Endothelial cell of umbilical vein (primary cell): ENCODE results near the gene NMT1. TPM values are rescaled to one million over a fixed set of nuclear protein-coding genes. Genes with fewer than 3 reads are reported as not detected.

Source experiments
- BruUV-seq: library from RNA; stranded (reverse); fragments of 400-500 nt; replicated peaks from 2 replicates; lab custom pipeline; 2021; lab: Mats Ljungman, UMichigan
- CTCF ChIA-PET: fragments of 300-600, 350-600 bp; sonication (Branson Sonifier 250); formaldehyde crosslinking; loops from one replicate; lab custom pipeline; 2021; ENCODE audit warnings: antibody characterized with exemption, inconsistent platforms; lab: Charles Lee
- POLR2A ChIA-PET: fragments of 300-600, 350-600 bp; sonication (Branson Sonifier 250); formaldehyde crosslinking; loops from one replicate; lab custom pipeline; 2021; ENCODE audit warnings: antibody characterized with exemption, inconsistent platforms; lab: Charles Lee
- DNase-seq: peaks from one replicate; pipeline ENCODE4 v3.0.0-alpha.2; 2011; ENCODE audit warnings: low read depth, low spot score
- FAIRE-seq: peaks from 2 replicates; lab custom pipeline; 2011; peaks lifted over from hg19 to GRCh38; lab: Jason Lieb, UNC
- H2AFZ ChIP-seq: 2 replicates; pipeline ENCODE4 v1.6.0; 2012; ENCODE audit warnings: low read depth, low read length, control low read depth, inconsistent platforms
- H3K27ac ChIP-seq: 2 replicates; pipeline ENCODE4 v1.5.1; 2011; ENCODE audit warnings: low read depth, mild to moderate bottlenecking, control low read depth, low read length, moderate library complexity; ENCODE audit not compliant: insufficient read depth
- H3K27me3 ChIP-seq, 2 experiments: 2 replicates each; pipeline versions ENCODE4 v1.6.0 to v1.6.1; 2011; ENCODE audit warnings: low read length in 2 of 2, mixed read lengths in 1 of 2; ENCODE audit not compliant: control insufficient read depth in 2 of 2, insufficient read depth in 2 of 2
- H3K36me3 ChIP-seq, 2 experiments: 2 replicates in 1 of 2; 3 replicates in 1 of 2; pipeline ENCODE4 v1.5.1; 2011; ENCODE audit warnings: low read length in 2 of 2, mild to moderate bottlenecking in 1 of 2, moderate library complexity in 1 of 2; ENCODE audit not compliant: control insufficient read depth in 2 of 2, insufficient read depth in 2 of 2; ENCODE audit errors: extremely low read depth in 1 of 2
- H3K4me1 ChIP-seq: 3 replicates; pipeline ENCODE4 v1.5.1; 2011; ENCODE audit warnings: mild to moderate bottlenecking, low read length; ENCODE audit not compliant: control insufficient read depth, insufficient read depth; ENCODE audit errors: extremely low read depth
- H3K4me2 ChIP-seq: 2 replicates; pipeline ENCODE4 v1.6.1; 2011; ENCODE audit warnings: low read length, control low read depth, mixed read lengths; ENCODE audit not compliant: insufficient read depth
- H3K4me3 ChIP-seq, 3 experiments: fragments of 200-600 bp in 1 of 3; sonication (generic), shearing (Covaris generic) in 1 of 3; replicated peaks in 1 of 3; 2 replicates each; pipeline ENCODE4 v1.5.1; 2011 to 2016; ENCODE audit warnings: control low read depth in 3 of 3, low read length in 3 of 3, mild to moderate bottlenecking in 2 of 3, inconsistent platforms in 1 of 3, low read depth in 1 of 3, moderate library complexity in 1 of 3; ENCODE audit not compliant: insufficient read depth in 1 of 3
- H3K79me2 ChIP-seq: 2 replicates; pipeline ENCODE4 v1.6.0; 2012; ENCODE audit warnings: low read length, inconsistent platforms; ENCODE audit not compliant: control insufficient read depth, insufficient read depth
- H3K9ac ChIP-seq: replicated peaks from 2 replicates; pipeline ENCODE3; 2011; ENCODE audit warnings: low read length, control low read depth; ENCODE audit not compliant: insufficient read depth; ENCODE audit errors: extremely low read depth
- H3K9me1 ChIP-seq: replicated peaks from 3 replicates; pipeline ENCODE4 v1.6.0; 2011; ENCODE audit warnings: mild to moderate bottlenecking, low read length; ENCODE audit not compliant: control insufficient read depth, insufficient read depth; ENCODE audit errors: extremely low read depth
- H3K9me3 ChIP-seq: replicated peaks from 2 replicates; pipeline ENCODE4 v1.5.1; 2012; ENCODE audit warnings: low read length, inconsistent platforms; ENCODE audit not compliant: control insufficient read depth, insufficient read depth
- H4K20me1 ChIP-seq: replicated peaks from 2 replicates; pipeline ENCODE3; 2011; ENCODE audit warnings: mild to moderate bottlenecking, low read length; ENCODE audit not compliant: control insufficient read depth, insufficient read depth; ENCODE audit errors: extremely low read depth
- EZH2 ChIP-seq: IDR thresholded peaks from 2 replicates; pipeline ENCODE4 v1.6.1; 2012; ENCODE audit warnings: borderline replicate concordance, low read depth, mild to moderate bottlenecking, moderate library complexity, low read length, inconsistent platforms; ENCODE audit not compliant: severe bottlenecking
- GATA2 ChIP-seq: IDR thresholded peaks from 2 replicates; pipeline ENCODE4 v1.7.0; 2011; ENCODE audit warnings: low read depth, mild to moderate bottlenecking, moderate library complexity, mixed read lengths, low read length; ENCODE audit not compliant: insufficient read length, insufficient read depth
- JUN ChIP-seq: IDR thresholded peaks from 2 replicates; pipeline ENCODE4 v1.6.1; 2011; ENCODE audit warnings: borderline replicate concordance, low read depth; ENCODE audit not compliant: insufficient read length, insufficient read depth
- MYC ChIP-seq: IDR thresholded peaks from one replicate; pipeline ENCODE4 v1.6.1; 2011; ENCODE audit warnings: mild to moderate bottlenecking, low read depth, low read length
- dilution Hi-C: fragments of 300-500 bp; cut with MboI; formaldehyde crosslinking; loops from one replicate; pipeline ENCODE4 v1.15.0; 2019; ENCODE audit warnings: low sequenced_read_pairs; ENCODE audit not compliant: extremely low pct_ligation_motif_present
- intact Hi-C: fragments of 100-400 bp; cut with micrococcal nuclease; formaldehyde crosslinking; loops from one replicate; pipeline ENCODE4 v1.10.0; 2022
- polyA plus RNA-seq, 4 experiments: library from polyadenylated mRNA; depleted of rRNA in 3 of 4; stranded (reverse) in 3 of 4; unstranded in 1 of 4; fragments of >200 nt; gene quantifications; 2 replicates each; pipeline versions ENCODE4 v1.2.1 to v1.2.3, GENCODE V29; 2011 to 2012; ENCODE audit warnings: missing spikeins in 1 of 4
- total RNA-seq: library from RNA; stranded (reverse); gene quantifications from 2 replicates; pipeline ENCODE4 v1.2.3, GENCODE V29; 2021
- TF ChIP-seq, protein P1 (sequence below), 2 donors: IDR thresholded peaks; 1 replicate in 1 of 2; 2 replicates in 1 of 2; pipeline ENCODE4 v1.5.1; 2011; ENCODE audit warnings: low read length in 2 of 2, mild to moderate bottlenecking in 2 of 2, moderate library complexity in 2 of 2, control low read depth in 1 of 2, inconsistent platforms in 1 of 2, low read depth in 1 of 2; ENCODE audit not compliant: insufficient read depth in 1 of 2; ENCODE audit errors: extremely low read depth in 1 of 2

The NMT1 gene
- total and polyA plus RNA-seq, 2 donors (not counting 3 experiments of a cell fraction or from before 2014, with no cell fraction given), result 37.6 to 135 TPM

- dilution Hi-C loops (no loop called here), intact Hi-C loops (no loop called here)
- no TSS peak for BruUV-seq
- Histone ChIP-seq H3K9me3 (no peaks in the 10 kb centered on the region), H3K4me3 (no peak overlapping the region), H3K27ac (no peak overlapping the region), H3K79me2 (no peaks in the 10 kb centered on the region), H2AFZ (no peak overlapping the region), H4K20me1 (no peaks in the 10 kb centered on the region), H3K27me3 (no peaks in the 10 kb centered on the region), H3K4me1 (no peaks in the 10 kb centered on the region), H3K9ac (no peak overlapping the region), H3K36me3 (peaks cover 25 to 42% of the 10 kb centered on the region in 2 experiments), H3K4me2 (no peak overlapping the region), H3K9me1 (no peaks in the 10 kb centered on the region)
- POLR2A ChIA-PET, result no interaction called here
- TF ChIP-seq EZH2 (no peak), GATA2 (no peak), MYC (no peak), JUN (no peak)
- TF ChIP-seq, protein P1, sequence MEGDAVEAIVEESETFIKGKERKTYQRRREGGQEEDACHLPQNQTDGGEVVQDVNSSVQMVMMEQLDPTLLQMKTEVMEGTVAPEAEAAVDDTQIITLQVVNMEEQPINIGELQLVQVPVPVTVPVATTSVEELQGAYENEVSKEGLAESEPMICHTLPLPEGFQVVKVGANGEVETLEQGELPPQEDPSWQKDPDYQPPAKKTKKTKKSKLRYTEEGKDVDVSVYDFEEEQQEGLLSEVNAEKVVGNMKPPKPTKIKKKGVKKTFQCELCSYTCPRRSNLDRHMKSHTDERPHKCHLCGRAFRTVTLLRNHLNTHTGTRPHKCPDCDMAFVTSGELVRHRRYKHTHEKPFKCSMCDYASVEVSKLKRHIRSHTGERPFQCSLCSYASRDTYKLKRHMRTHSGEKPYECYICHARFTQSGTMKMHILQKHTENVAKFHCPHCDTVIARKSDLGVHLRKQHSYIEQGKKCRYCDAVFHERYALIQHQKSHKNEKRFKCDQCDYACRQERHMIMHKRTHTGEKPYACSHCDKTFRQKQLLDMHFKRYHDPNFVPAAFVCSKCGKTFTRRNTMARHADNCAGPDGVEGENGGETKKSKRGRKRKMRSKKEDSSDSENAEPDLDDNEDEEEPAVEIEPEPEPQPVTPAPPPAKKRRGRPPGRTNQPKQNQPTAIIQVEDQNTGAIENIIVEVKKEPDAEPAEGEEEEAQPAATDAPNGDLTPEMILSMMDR (IDR thresholded peaks at IDR 0.05; ENCODE audit: extremely low read depth in 1 of 2, insufficient read depth in 1 of 2, low read depth in 1 of 2, low read length in 2 of 2), result no peak
- FAIRE-seq (no peak), DNase-seq (no peak)
- CTCF ChIA-PET, result interaction anchor here (1.7 to 3.5 kb wide), 5 partner anchors 9 to 27 kb away, joined by 8 to 61 read pairs (median 11); partner anchors contain the start of genes ACBD4 and PLCD3
These were observed 46.9 kb downstream of the NMT1 start for GRCh38 chr17:45108051-45108450.
